IMR-90 (cell line): Measurements from ENCODE around the gene KAT2B. TPM values are rescaled to one million over a fixed set of nuclear protein-coding genes. Genes with fewer than 3 reads are reported as not detected.
A peak's percentile ranks its signal among the peaks of the same experiment; 100 is the strongest.

Experiments used
- ATAC-seq: fragments of 200-7000 bp; cut with Tn5 transposase; 2 replicates; pipeline ENCODE4 v1.9.1; 2020; ENCODE audit warnings: low read depth, mild to moderate bottlenecking, moderate library complexity
- BruUV-seq: library from RNA; stranded (reverse); fragments of 400-500 nt; replicated peaks from 2 replicates; lab custom pipeline; 2021; lab: Mats Ljungman, UMichigan
- CTCF ChIA-PET: fragments of 300-600 bp; formaldehyde crosslinking; extraction: SDS; loops from one replicate; lab custom pipeline; 2021; ENCODE audit warnings: antibody characterized with exemption; lab: Yijun Ruan, JAX
- POLR2A ChIA-PET: fragments of 300-600 bp; sonication (Branson Sonifier 250); formaldehyde crosslinking; loops from one replicate; lab custom pipeline; 2022; ENCODE audit warnings: antibody characterized with exemption; ENCODE audit not compliant: unreplicated experiment; lab: Charles Lee
- DNase-seq: peaks from one replicate; pipeline ENCODE4 v3.0.0; 2013
- H2AFZ ChIP-seq: replicated peaks from 2 replicates; pipeline ENCODE3; 2013; ENCODE audit warnings: low read length, mild to moderate bottlenecking; ENCODE audit not compliant: poor library complexity
- H2AK5ac ChIP-seq: 2 replicates; pipeline ENCODE4 v1.6.1; 2013; ENCODE audit warnings: low read depth, low read length, inconsistent platforms
- H2AK9ac ChIP-seq: replicated peaks from 2 replicates; pipeline ENCODE3; 2013; ENCODE audit warnings: mild to moderate bottlenecking, low read depth, low read length, moderate library complexity; ENCODE audit not compliant: poor library complexity
- H2BK120ac ChIP-seq: 2 replicates; pipeline ENCODE4 v1.6.1; 2013; ENCODE audit warnings: low read depth, low read length, inconsistent platforms
- H2BK15ac ChIP-seq: 3 replicates; pipeline ENCODE4 v1.6.1; 2013; ENCODE audit warnings: low read depth, low read length, inconsistent platforms
- H2BK20ac ChIP-seq: 2 replicates; pipeline ENCODE4 v1.6.1; 2013; ENCODE audit warnings: low read depth, mild to moderate bottlenecking, inconsistent platforms, low read length, moderate library complexity
- H2BK5ac ChIP-seq: 2 replicates; pipeline ENCODE4 v1.6.1; 2013; ENCODE audit warnings: mild to moderate bottlenecking, low read depth, low read length, inconsistent platforms; ENCODE audit not compliant: poor library complexity, severe bottlenecking
- H3K14ac ChIP-seq: replicated peaks from 2 replicates; pipeline ENCODE4 v1.6.1; 2013; ENCODE audit warnings: low read depth, low read length, inconsistent platforms
- H3K18ac ChIP-seq: 2 replicates; pipeline ENCODE4 v1.6.1; 2013; ENCODE audit warnings: low read depth, low read length, control low read depth
- H3K23ac ChIP-seq: 2 replicates; pipeline ENCODE4 v1.6.1; 2013; ENCODE audit warnings: low read depth, low read length, inconsistent platforms
- H3K27ac ChIP-seq: 2 replicates; pipeline ENCODE4 v1.5.1; 2013; ENCODE audit warnings: mild to moderate bottlenecking, control low read depth, low read length; ENCODE audit not compliant: insufficient read depth
- H3K27me3 ChIP-seq: 2 replicates; pipeline ENCODE4 v1.6.1; 2013; ENCODE audit warnings: low read length; ENCODE audit not compliant: control insufficient read depth, insufficient read depth
- H3K36me3 ChIP-seq: 2 replicates; pipeline ENCODE4 v1.6.1; 2013; ENCODE audit warnings: low read length, mixed read lengths; ENCODE audit not compliant: control insufficient read depth, insufficient read depth
- H3K4ac ChIP-seq: 2 replicates; pipeline ENCODE4 v1.6.1; 2013; ENCODE audit warnings: low read depth, low read length, inconsistent platforms
- H3K4me1 ChIP-seq: 2 replicates; pipeline ENCODE4 v1.6.1; 2013; ENCODE audit warnings: low read length, mixed read lengths; ENCODE audit not compliant: control insufficient read depth, insufficient read depth
- H3K4me2 ChIP-seq: 2 replicates; pipeline ENCODE4 v1.6.1; 2013; ENCODE audit warnings: low read depth, mild to moderate bottlenecking, control low read depth, low read length, moderate library complexity
- H3K4me3 ChIP-seq: 2 replicates; pipeline ENCODE4 v1.5.1; 2013; ENCODE audit warnings: low read depth, mild to moderate bottlenecking, control low read depth, low read length, moderate library complexity; ENCODE audit not compliant: insufficient read depth
- H3K56ac ChIP-seq: 2 replicates; pipeline ENCODE4 v1.6.1; 2013; ENCODE audit warnings: low read length, inconsistent platforms; ENCODE audit not compliant: insufficient read depth; ENCODE audit errors: extremely low read depth
- H3K79me1 ChIP-seq, 2 experiments: 2 replicates each; pipeline ENCODE4 v1.6.1; 2013; ENCODE audit warnings: low read length in 2 of 2, inconsistent platforms in 1 of 2, low read depth in 1 of 2
- H3K9ac ChIP-seq: 2 replicates; pipeline ENCODE4 v1.6.1; 2013; ENCODE audit warnings: low read depth, low read length, control low read depth
- H3K9me1 ChIP-seq: 2 replicates; pipeline ENCODE4 v1.6.1; 2013; ENCODE audit warnings: low read length, inconsistent platforms; ENCODE audit not compliant: insufficient read depth
- H3K9me3 ChIP-seq: 2 replicates; pipeline ENCODE4 v1.6.1; 2013; ENCODE audit warnings: low read length; ENCODE audit not compliant: control insufficient read depth, insufficient read depth
- H4K20me1 ChIP-seq: 2 replicates; pipeline ENCODE4 v1.6.1; 2013; ENCODE audit warnings: low read length, inconsistent platforms; ENCODE audit not compliant: insufficient read depth
- H4K5ac ChIP-seq: 2 replicates; pipeline ENCODE4 v1.6.1; 2013; ENCODE audit warnings: mild to moderate bottlenecking, low read depth, low read length, control low read depth
- H4K8ac ChIP-seq, 2 experiments: 2 replicates each; pipeline ENCODE4 v1.6.1; 2013; ENCODE audit warnings: low read depth in 2 of 2, low read length in 2 of 2, control low read depth in 1 of 2, inconsistent platforms in 1 of 2
- H4K91ac ChIP-seq: 2 replicates; pipeline ENCODE4 v1.6.1; 2013; ENCODE audit warnings: low read depth, low read length, inconsistent platforms; ENCODE audit not compliant: insufficient read depth
- CHD1 ChIP-seq: IDR thresholded peaks from 2 replicates; pipeline ENCODE4 v1.6.1; 2012; ENCODE audit warnings: low read depth, low read length, improper control_type of control experiment
- MAZ ChIP-seq: IDR thresholded peaks from 2 replicates; pipeline ENCODE4 v1.6.1; 2012; ENCODE audit warnings: low read depth, mild to moderate bottlenecking, low read length, improper control_type of control experiment, moderate library complexity, borderline replicate concordance
- MXI1 ChIP-seq: IDR thresholded peaks from 2 replicates; pipeline ENCODE4 v1.6.1; 2012; ENCODE audit warnings: low read depth, mild to moderate bottlenecking, low read length, moderate library complexity, borderline replicate concordance
- RFX5 ChIP-seq: IDR thresholded peaks from 2 replicates; pipeline ENCODE4 v1.8.0; 2012; ENCODE audit warnings: low read depth, mild to moderate bottlenecking, low read length, moderate library complexity
- SMC3 ChIP-seq: fragments of 150-350 bp; IDR thresholded peaks from 2 replicates; pipeline ENCODE4 v1.6.1; 2016; ENCODE audit warnings: low read depth, mild to moderate bottlenecking, antibody characterized with exemption, low read length, moderate library complexity
- WGBS, 2 experiments: methylation state at CpG; one replicate each; pipeline versions ENCODE4 v1.1.5 to v1.1.7; 2013; ENCODE audit warnings: missing lambda C conversion rate in 2 of 2; ENCODE audit not compliant: insufficient read length in 1 of 2; ENCODE audit errors: extremely low coverage in 2 of 2; 5-methylcytosine and 5-hydroxymethylcytosine counted together
- dilution Hi-C: fragments of 300-500 bp; cut with HindIII; formaldehyde crosslinking; loops from one replicate; pipeline ENCODE4 v1.14.3; 2018; ENCODE audit warnings: low sequenced_read_pairs; ENCODE audit not compliant: unreplicated experiment
- in situ Hi-C: fragments of 300-500 bp; cut with MboI; formaldehyde crosslinking; loops from 3 replicates; pipeline ENCODE4 v1.14.3; 2019; ENCODE audit warnings: low sequenced_read_pairs, inconsistent platforms, mixed read lengths
- intact Hi-C: fragments of 100-400 bp; cut with micrococcal nuclease; formaldehyde crosslinking; loops from 2 replicates; pipeline ENCODE4 v1.10.0; 2022
- polyA plus RNA-seq, 3 experiments: library from polyadenylated mRNA; depleted of rRNA; stranded (reverse); fragments of >200 nt; gene quantifications; 2 replicates each; pipeline ENCODE4 v1.2.3, GENCODE V29; 2012; ENCODE audit warnings: low replicate concordance in 1 of 3
- total RNA-seq: library from RNA; depleted of rRNA; stranded (reverse); fragments of >200 nt; gene quantifications from 2 replicates; pipeline ENCODE4 v1.2.3, GENCODE V29; 2012
- TF ChIP-seq, protein P1 (sequence below): fragments of 150-350 bp; IDR thresholded peaks from 2 replicates; pipeline ENCODE4 v1.6.1; 2016; ENCODE audit warnings: low read depth, mild to moderate bottlenecking, low read length, moderate library complexity, borderline replicate concordance

Gene KAT2B
- total and polyA plus RNA-seq, 2 of the 4 experiments (the other 2 are of a cell fraction), result 2.0 to 2.2 TPM

DNA sequence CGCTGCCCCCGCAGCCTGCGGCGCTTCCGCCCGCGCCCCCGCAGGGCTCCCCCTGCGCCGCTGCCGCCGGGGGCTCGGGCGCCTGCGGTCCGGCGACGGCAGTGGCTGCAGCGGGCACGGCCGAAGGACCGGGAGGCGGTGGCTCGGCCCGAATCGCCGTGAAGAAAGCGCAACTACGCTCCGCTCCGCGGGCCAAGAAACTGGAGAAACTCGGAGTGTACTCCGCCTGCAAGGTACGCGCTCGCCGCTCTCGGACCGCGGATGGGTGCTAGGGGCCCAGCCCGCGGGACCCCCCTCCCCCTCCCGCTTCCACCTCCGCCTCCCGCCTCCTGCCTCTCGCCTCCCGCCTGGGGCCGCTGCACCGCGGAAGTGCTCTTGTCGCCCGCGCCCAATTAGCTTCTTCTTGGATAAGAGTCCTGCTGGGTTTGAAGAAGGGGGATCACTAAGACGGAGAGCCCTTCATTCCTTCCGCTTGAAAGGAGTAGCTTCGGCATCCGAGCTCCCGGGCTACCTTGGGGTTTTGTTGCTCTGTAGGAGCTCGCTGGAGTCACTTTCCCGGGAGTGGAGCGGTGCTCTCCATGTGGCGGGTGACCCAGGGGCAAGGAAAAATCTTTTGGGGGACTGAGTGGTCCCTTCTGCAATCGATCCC is 426 bp downstream of the KAT2B start:
- H2AFZ ChIP-seq, result peak overlapping the region; percentile 95
- H3K23ac ChIP-seq, result peak overlapping the region; percentile 74
- H3K4ac ChIP-seq, result no peak overlapping the region
- H2AK5ac ChIP-seq, result no peak overlapping the region
- BruUV-seq, result no TSS peak
- peaks cover 3% of the 10 kb centered on the region for H4K20me1 ChIP-seq
- H4K5ac ChIP-seq, result no peak overlapping the region
- WGBS, 2 experiments, result 0% methylated on average over 37 of the region's 64 CpGs; no CpG with 5 or more reads in 1 of the 2 experiments
- peaks cover 0 to 4% of the 10 kb centered on the region in 2 experiments; a peak in 2 of 4 replicates for H3K79me1 ChIP-seq
- peak overlapping the region; percentile 93 for H3K4me2 ChIP-seq
- no peak overlapping the region for H3K14ac ChIP-seq
- no peaks in the 10 kb centered on the region for H3K36me3 ChIP-seq
- ChIA-PET CTCF (interaction anchor here (0.6 to 1.1 kb wide), 4 partner anchors 34 to 146 kb away, joined by 3 to 4 read pairs (median 3); partner anchors contain the start of gene SGO1), POLR2A (interaction anchor here (0.7 kb wide), 2 partner anchors 136 to 143 kb away, joined by 6 to 9 read pairs; no protein-coding TSS in a partner anchor)
- intact Hi-C loops, result loop anchor here (1.0 to 5.0 kb wide), 3 partner anchors 93 to 155 kb away; partner anchors contain the start of genes RAB5A and SGO1
- dilution Hi-C loops, result no loop called here
- H2AK9ac ChIP-seq, result peak overlapping the region; percentile 68
- H3K9me1 ChIP-seq, result no peaks in the 10 kb centered on the region
- no peak overlapping the region for H2BK20ac ChIP-seq
- ATAC-seq (peak; percentile 68), DNase-seq (peak; percentile 61)
- H3K9me3 ChIP-seq, result no peaks in the 10 kb centered on the region
- peak overlapping the region; percentile 69 for H3K27ac ChIP-seq
- H3K9ac ChIP-seq, result peak overlapping the region; percentile 67
- H3K56ac ChIP-seq, result no peak overlapping the region
- no peak overlapping the region; a peak in 1 of 4 replicates for H4K8ac ChIP-seq
- H3K4me1 ChIP-seq, result no peaks in the 10 kb centered on the region; the same call in 1 of the 2 replicates
- no peak overlapping the region for H2BK120ac ChIP-seq
- in situ Hi-C loops, result no loop called here
- peak overlapping the region; percentile 47 for H2BK5ac ChIP-seq
- TF ChIP-seq SMC3 (no peak), RFX5 (no peak), MAZ (no peak), MXI1 (no peak), CHD1 (no peak)
- TF ChIP-seq, protein P1, sequence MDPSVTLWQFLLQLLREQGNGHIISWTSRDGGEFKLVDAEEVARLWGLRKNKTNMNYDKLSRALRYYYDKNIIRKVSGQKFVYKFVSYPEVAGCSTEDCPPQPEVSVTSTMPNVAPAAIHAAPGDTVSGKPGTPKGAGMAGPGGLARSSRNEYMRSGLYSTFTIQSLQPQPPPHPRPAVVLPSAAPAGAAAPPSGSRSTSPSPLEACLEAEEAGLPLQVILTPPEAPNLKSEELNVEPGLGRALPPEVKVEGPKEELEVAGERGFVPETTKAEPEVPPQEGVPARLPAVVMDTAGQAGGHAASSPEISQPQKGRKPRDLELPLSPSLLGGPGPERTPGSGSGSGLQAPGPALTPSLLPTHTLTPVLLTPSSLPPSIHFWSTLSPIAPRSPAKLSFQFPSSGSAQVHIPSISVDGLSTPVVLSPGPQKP, result no peak
- peak overlapping the region; percentile 90 for H3K4me3 ChIP-seq
- no peak overlapping the region for H3K18ac ChIP-seq
- H3K27me3 ChIP-seq, result no peaks in the 10 kb centered on the region
- H2BK15ac ChIP-seq, result no peak overlapping the region; the same call in 2 of the 3 replicates
- H4K91ac ChIP-seq, result no peak overlapping the region
